ENCODE measurements around the gene LANCL2.
"Not testable (repeated sequence)": the region's sequence is repeated elsewhere in the genome, so short reads cannot be mapped to it uniquely, and the experiment has no call there.

LANCL2 gene

GRCh38 chr7:55468495-55468894 lies 103.4 kb downstream of the LANCL2 start:
- DNase-seq: no peak
- H3K27me3 ChIP-seq (ENCODE audit: insufficient read depth, low read depth, severe bottlenecking): no peaks in the 10 kb centered on the region
- no peak overlapping the region for H3K4me3 ChIP-seq (ENCODE audit: low read depth, low read length)
- TF ChIP-seq CTCF (IDR thresholded peaks at IDR 0.05; ENCODE audit: low read depth, low read length): no peak
- H3K27ac ChIP-seq: no peak overlapping the region
- H3K9me3 ChIP-seq (ENCODE audit: severe bottlenecking): no peaks in the 10 kb centered on the region
- H3K36me3 ChIP-seq: peaks cover 7% of the 10 kb centered on the region; the same call in 1 of the 2 replicates

DNA sequence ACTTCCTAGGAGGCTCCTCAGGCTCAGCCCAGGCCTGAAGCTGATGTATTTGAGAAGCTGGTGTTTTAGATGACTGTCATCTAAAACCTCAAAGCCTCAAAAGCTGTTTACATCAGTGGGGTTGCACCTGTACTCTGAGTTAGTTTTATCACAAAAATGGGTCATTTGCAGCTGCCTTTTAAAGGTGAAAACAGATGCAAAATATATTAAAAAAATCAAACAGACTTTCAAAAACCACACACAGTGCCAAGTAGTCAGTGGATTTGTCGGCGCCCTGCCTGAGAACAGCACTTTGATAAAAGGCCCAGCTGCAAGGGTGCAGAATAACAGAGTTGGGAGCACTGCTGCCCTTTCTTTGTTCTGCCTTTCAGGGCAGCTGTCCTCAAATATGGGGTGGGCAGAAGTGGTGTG lies 104.1 kb downstream of the LANCL2 start:
- no peaks in the 10 kb centered on the region for H3K9me3 ChIP-seq (ENCODE audit: severe bottlenecking)
- peaks cover 7% of the 10 kb centered on the region; the same call in 1 of the 2 replicates for H3K36me3 ChIP-seq
- TF ChIP-seq CTCF (IDR thresholded peaks at IDR 0.05; ENCODE audit: low read depth, low read length): no peak
- no peak overlapping the region for H3K27ac ChIP-seq
- DNase-seq: no peak
- no peaks in the 10 kb centered on the region for H3K27me3 ChIP-seq (ENCODE audit: insufficient read depth, low read depth, severe bottlenecking)
- H3K4me3 ChIP-seq (ENCODE audit: low read depth, low read length): no peak overlapping the region

DNA sequence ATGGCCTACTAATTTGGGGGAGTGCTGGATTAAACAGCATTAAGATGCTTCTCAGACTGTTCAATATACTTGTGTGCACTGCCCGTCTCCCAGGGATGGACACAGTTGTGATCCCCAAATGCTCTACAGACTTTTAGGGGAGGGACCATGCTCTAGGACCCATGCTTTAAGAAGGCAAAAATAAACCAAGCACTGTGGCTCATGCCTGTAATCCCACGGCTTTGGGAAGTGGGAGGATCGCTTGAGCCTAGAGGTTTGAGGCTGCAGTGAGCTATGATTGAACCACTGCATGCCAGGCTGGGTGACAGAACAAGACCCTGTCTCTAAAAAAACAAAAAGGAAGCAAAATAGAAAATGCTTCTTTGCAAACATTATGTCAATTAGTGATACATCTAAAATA lies 104.6 kb downstream of the LANCL2 start:
- no peaks in the 10 kb centered on the region for H3K9me3 ChIP-seq (ENCODE audit: severe bottlenecking)
- H3K27me3 ChIP-seq (ENCODE audit: insufficient read depth, low read depth, severe bottlenecking): no peaks in the 10 kb centered on the region
- no peak for TF ChIP-seq CTCF (IDR thresholded peaks at IDR 0.05; ENCODE audit: low read depth, low read length)
- no peak overlapping the region for H3K4me3 ChIP-seq (ENCODE audit: low read depth, low read length)
- DNase-seq: no peak
- peaks cover 4% of the 10 kb centered on the region; the same call in 1 of the 2 replicates for H3K36me3 ChIP-seq
- no peak overlapping the region for H3K27ac ChIP-seq

DNA sequence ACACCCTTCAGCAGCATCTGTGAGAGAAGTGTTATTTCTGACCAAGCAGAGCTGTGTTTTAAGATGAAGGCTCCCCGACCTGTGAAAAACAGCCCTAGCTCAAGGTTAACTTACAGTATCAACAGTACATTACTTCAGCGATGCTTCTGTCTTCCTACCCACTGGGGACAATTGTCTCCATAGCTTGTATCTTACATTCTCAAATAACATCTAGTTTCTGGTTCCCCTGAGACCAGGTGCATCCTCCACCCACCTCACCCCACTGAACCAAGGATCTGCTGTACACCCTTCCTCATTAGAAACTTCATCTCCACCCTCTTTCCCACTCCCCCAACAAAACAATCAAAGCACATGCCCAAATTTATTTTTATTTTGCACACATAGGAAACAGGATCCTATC lies 105.1 kb downstream of the LANCL2 start:
- H3K4me3 ChIP-seq (ENCODE audit: low read depth, low read length): no peak overlapping the region

DNA sequence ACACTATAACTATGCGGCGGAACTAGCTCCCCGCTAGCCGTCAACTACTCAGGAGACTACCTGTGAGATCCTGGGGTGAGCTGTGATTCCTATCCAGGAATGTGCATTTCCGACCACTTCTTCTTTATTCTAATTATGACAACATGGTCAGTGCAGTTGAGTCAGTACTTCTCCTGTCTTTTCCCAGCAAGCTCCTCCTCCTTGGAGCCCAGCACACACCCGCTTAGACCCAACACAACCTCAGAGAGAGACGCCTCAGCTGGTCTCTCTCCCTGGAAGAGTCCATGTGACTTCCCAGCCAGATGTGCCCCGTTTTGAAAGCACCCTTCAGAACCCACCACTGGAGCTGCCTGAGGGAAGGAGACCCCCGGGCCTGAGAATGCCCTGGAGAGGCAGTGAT lies 106.5 kb downstream of the LANCL2 start:
- not testable (repeated sequence) for H3K36me3 ChIP-seq; DNase-seq; H3K27me3 ChIP-seq (ENCODE audit: insufficient read depth, low read depth, severe bottlenecking); H3K9me3 ChIP-seq (ENCODE audit: severe bottlenecking); H3K27ac ChIP-seq; H3K4me3 ChIP-seq (ENCODE audit: low read depth, low read length)

More for the DNA sequence above, 105.1 kb downstream of the LANCL2 start:
- no peak for DNase-seq
- TF ChIP-seq CTCF (IDR thresholded peaks at IDR 0.05; ENCODE audit: low read depth, low read length): no peak
- Histone ChIP-seq H3K27me3 (ENCODE audit: insufficient read depth, low read depth, severe bottlenecking) (no peaks in the 10 kb centered on the region), H3K36me3 (peaks cover 2% of the 10 kb centered on the region; the same call in 1 of the 2 replicates), H3K9me3 (ENCODE audit: severe bottlenecking) (no peaks in the 10 kb centered on the region), H3K27ac (no peak overlapping the region)

GRCh38 chr7:55472406-55472805 lies 107.3 kb downstream of the LANCL2 start:
- not testable (repeated sequence) for H3K36me3 ChIP-seq; H3K9me3 ChIP-seq (ENCODE audit: severe bottlenecking); DNase-seq

GRCh38 chr7:55472928-55473725 lies 108.0 kb downstream of the LANCL2 start:
- no peak for DNase-seq
- TF ChIP-seq CTCF (IDR thresholded peaks at IDR 0.05; ENCODE audit: low read depth, low read length): no peak
- Histone ChIP-seq H3K4me3 (ENCODE audit: low read depth, low read length) (no peak overlapping the region), H3K27me3 (ENCODE audit: insufficient read depth, low read depth, severe bottlenecking) (no peaks in the 10 kb centered on the region), H3K27ac (no peak overlapping the region), H3K9me3 (ENCODE audit: severe bottlenecking) (no peaks in the 10 kb centered on the region), H3K36me3 (peaks cover 2% of the 10 kb centered on the region; the same call in 1 of the 2 replicates)

More at GRCh38 chr7:55472406-55472805, 107.3 kb downstream of the LANCL2 start:
- not testable (repeated sequence) for H3K27me3 ChIP-seq (ENCODE audit: insufficient read depth, low read depth, severe bottlenecking); H3K4me3 ChIP-seq (ENCODE audit: low read depth, low read length); H3K27ac ChIP-seq
